Mammary epithelial cell (primary cell): Measurements from ENCODE around the gene FBXL17.

ENCODE experiments used
- EZH2 ChIP-seq: IDR thresholded peaks from 2 replicates; pipeline ENCODE4 v1.6.1; 2012; ENCODE audit warnings: low read length, inconsistent platforms, borderline replicate concordance
- TF ChIP-seq, protein P1 (sequence below), 2 donors: IDR thresholded peaks in 1 of 2; conservative IDR thresholded peaks in 1 of 2; 2 replicates each; pipeline ENCODE4 v1.5.1; 2011 to 2012; ENCODE audit warnings: inconsistent platforms in 2 of 2, low read length in 2 of 2, mild to moderate bottlenecking in 2 of 2, control low read depth in 1 of 2, low read depth in 1 of 2; ENCODE audit not compliant: insufficient read depth in 1 of 2; ENCODE audit errors: extremely low read depth in 1 of 2

DNA sequence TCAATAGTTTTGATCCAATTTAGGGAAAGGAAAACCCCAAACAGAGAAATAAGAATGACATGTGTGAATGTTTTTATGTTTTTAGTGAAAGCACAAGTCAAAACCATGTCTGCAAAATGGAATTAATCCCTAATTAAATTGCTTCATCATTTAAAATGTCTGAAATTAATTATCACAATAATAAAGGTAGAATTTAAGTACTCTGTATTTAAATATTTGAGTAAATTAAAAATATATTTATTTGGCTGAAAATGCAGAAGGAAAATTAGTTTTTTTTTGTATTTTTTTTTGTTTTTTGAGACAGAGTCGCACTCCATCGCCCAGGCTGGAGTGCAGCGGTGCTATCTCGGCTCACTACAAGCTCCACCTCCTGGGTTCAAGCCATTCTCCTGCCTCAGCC, 380.7 kb downstream of the FBXL17 start:
- TF ChIP-seq, protein P1, sequence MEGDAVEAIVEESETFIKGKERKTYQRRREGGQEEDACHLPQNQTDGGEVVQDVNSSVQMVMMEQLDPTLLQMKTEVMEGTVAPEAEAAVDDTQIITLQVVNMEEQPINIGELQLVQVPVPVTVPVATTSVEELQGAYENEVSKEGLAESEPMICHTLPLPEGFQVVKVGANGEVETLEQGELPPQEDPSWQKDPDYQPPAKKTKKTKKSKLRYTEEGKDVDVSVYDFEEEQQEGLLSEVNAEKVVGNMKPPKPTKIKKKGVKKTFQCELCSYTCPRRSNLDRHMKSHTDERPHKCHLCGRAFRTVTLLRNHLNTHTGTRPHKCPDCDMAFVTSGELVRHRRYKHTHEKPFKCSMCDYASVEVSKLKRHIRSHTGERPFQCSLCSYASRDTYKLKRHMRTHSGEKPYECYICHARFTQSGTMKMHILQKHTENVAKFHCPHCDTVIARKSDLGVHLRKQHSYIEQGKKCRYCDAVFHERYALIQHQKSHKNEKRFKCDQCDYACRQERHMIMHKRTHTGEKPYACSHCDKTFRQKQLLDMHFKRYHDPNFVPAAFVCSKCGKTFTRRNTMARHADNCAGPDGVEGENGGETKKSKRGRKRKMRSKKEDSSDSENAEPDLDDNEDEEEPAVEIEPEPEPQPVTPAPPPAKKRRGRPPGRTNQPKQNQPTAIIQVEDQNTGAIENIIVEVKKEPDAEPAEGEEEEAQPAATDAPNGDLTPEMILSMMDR (conservative IDR thresholded peaks at IDR 0.05 in 1 of 2, IDR thresholded peaks at IDR 0.05 in 1 of 2; ENCODE audit: extremely low read depth in 1 of 2, insufficient read depth in 1 of 2, low read depth in 1 of 2, low read length in 2 of 2) = no peak
- no peak for TF ChIP-seq EZH2
